Mesenchymal stem cell (in vitro differentiated cells and primary cell): ENCODE results near the gene APOD.
"Not testable (repeated sequence)": the region's sequence is repeated elsewhere in the genome, so short reads cannot be mapped to it uniquely, and the experiment has no call there.

Experiments
- DNase-seq: peaks from one replicate; pipeline ENCODE4 v3.0.0-alpha.2; 2013
- H2AFZ ChIP-seq: one replicate; pipeline ENCODE4 v1.6.1; 2013; ENCODE audit warnings: low read depth, mild to moderate bottlenecking, control low read depth, inconsistent platforms, low read length, moderate library complexity
- H2AK5ac ChIP-seq: 2 replicates; pipeline ENCODE4 v1.6.1; 2013; ENCODE audit warnings: low read length, moderate library complexity, mild to moderate bottlenecking, inconsistent platforms; ENCODE audit not compliant: severe bottlenecking
- H2BK120ac ChIP-seq: one replicate; pipeline ENCODE4 v1.6.1; 2013; ENCODE audit warnings: low read depth, mild to moderate bottlenecking, inconsistent platforms, low read length, moderate library complexity
- H2BK12ac ChIP-seq, 2 experiments: one replicate each; pipeline ENCODE4 v1.6.1; 2013; ENCODE audit warnings: inconsistent platforms in 2 of 2, low read length in 2 of 2, mild to moderate bottlenecking in 2 of 2, moderate library complexity in 2 of 2, control low read depth in 1 of 2
- H2BK15ac ChIP-seq: one replicate; pipeline ENCODE4 v1.6.1; 2013; ENCODE audit warnings: mild to moderate bottlenecking, low read depth, inconsistent platforms; ENCODE audit not compliant: poor library complexity, severe bottlenecking
- H2BK5ac ChIP-seq: 2 replicates; pipeline ENCODE4 v1.6.1; 2013; ENCODE audit warnings: low read depth, mild to moderate bottlenecking, low read length, control low read depth, inconsistent platforms; ENCODE audit not compliant: poor library complexity, severe bottlenecking
- H3K14ac ChIP-seq, 2 experiments: one replicate each; pipeline ENCODE4 v1.6.1; 2013; ENCODE audit warnings: inconsistent platforms in 2 of 2, low read length in 2 of 2, control low read depth in 1 of 2, mild to moderate bottlenecking in 1 of 2, moderate library complexity in 1 of 2
- H3K18ac ChIP-seq, 2 experiments: one replicate each; pipeline ENCODE4 v1.6.1; 2013; ENCODE audit warnings: inconsistent platforms in 2 of 2, low read length in 2 of 2, control low read depth in 1 of 2, low read depth in 1 of 2, mild to moderate bottlenecking in 1 of 2
- H3K23ac ChIP-seq, 2 experiments: one replicate each; pipeline ENCODE4 v1.6.1; 2013; ENCODE audit warnings: inconsistent platforms in 2 of 2, low read length in 2 of 2, mild to moderate bottlenecking in 2 of 2, moderate library complexity in 2 of 2, control low read depth in 1 of 2
- H3K27ac ChIP-seq: 2 replicates; pipeline ENCODE4 v1.5.1; 2013; ENCODE audit warnings: mild to moderate bottlenecking, moderate library complexity, low read length, control low read depth, inconsistent platforms; ENCODE audit not compliant: poor library complexity, severe bottlenecking
- H3K27me3 ChIP-seq, 2 experiments: 2 replicates each; pipeline versions ENCODE4 v1.6.1 to v1.7.0; 2013; ENCODE audit warnings: low read length in 2 of 2, mild to moderate bottlenecking in 2 of 2, moderate library complexity in 2 of 2, control low read depth in 1 of 2, inconsistent platforms in 1 of 2; ENCODE audit not compliant: control insufficient read depth in 1 of 2, insufficient read depth in 1 of 2
- H3K36me3 ChIP-seq, 2 experiments: 2 replicates each; pipeline versions ENCODE4 v1.6.1 to v1.7.0; 2013; ENCODE audit warnings: low read length in 2 of 2, control low read depth in 1 of 2, inconsistent platforms in 1 of 2, low read depth in 1 of 2, mild to moderate bottlenecking in 1 of 2; ENCODE audit not compliant: insufficient read depth in 2 of 2, control insufficient read depth in 1 of 2
- H3K4ac ChIP-seq, 2 experiments: one replicate each; pipeline ENCODE4 v1.6.1; 2013; ENCODE audit warnings: inconsistent platforms in 2 of 2, low read length in 2 of 2, mild to moderate bottlenecking in 2 of 2, moderate library complexity in 2 of 2, control low read depth in 1 of 2, low read depth in 1 of 2
- H3K4me1 ChIP-seq: 2 replicates; pipeline ENCODE4 v1.6.1; 2013; ENCODE audit warnings: low read depth, low read length, control low read depth; ENCODE audit not compliant: control insufficient read depth, insufficient read depth
- H3K4me2 ChIP-seq: 2 replicates; pipeline ENCODE4 v1.6.1; 2013; ENCODE audit warnings: low read length, mild to moderate bottlenecking, inconsistent platforms; ENCODE audit not compliant: poor library complexity, severe bottlenecking
- H3K4me3 ChIP-seq, 2 experiments: 2 replicates each; pipeline versions ENCODE4 v1.5.1 to v1.7.0; 2013; ENCODE audit warnings: low read length in 2 of 2, mild to moderate bottlenecking in 2 of 2, control low read depth in 1 of 2, low read depth in 1 of 2; ENCODE audit not compliant: insufficient read depth in 1 of 2
- H3K79me1 ChIP-seq: replicated peaks from 2 replicates; pipeline ENCODE4 v1.6.1; 2013; ENCODE audit warnings: mild to moderate bottlenecking, control low read depth, low read length, inconsistent platforms; ENCODE audit not compliant: poor library complexity, severe bottlenecking
- H3K9ac ChIP-seq: 2 replicates; pipeline ENCODE4 v1.7.0; 2013; ENCODE audit warnings: mild to moderate bottlenecking, low read length, moderate library complexity
- H3K9me3 ChIP-seq: 2 replicates; pipeline ENCODE4 v1.7.0; 2013; ENCODE audit warnings: mild to moderate bottlenecking, low read length; ENCODE audit not compliant: control insufficient read depth
- H4K8ac ChIP-seq: one replicate; pipeline ENCODE4 v1.6.1; 2013; ENCODE audit warnings: inconsistent platforms, mild to moderate bottlenecking, low read length, moderate library complexity
- H4K91ac ChIP-seq: one replicate; pipeline ENCODE4 v1.6.1; 2013; ENCODE audit warnings: mild to moderate bottlenecking, low read length, inconsistent platforms
- WGBS: methylation state at CpG from one replicate; pipeline ENCODE4 v1.1.7; 2013; ENCODE audit warnings: mixed read lengths; 5-methylcytosine and 5-hydroxymethylcytosine counted together

Gene APOD

GRCh38 chr3:195620476-195620875, 36.7 kb upstream of the APOD start:
- H3K23ac ChIP-seq, H2BK12ac ChIP-seq, H4K91ac ChIP-seq, DNase-seq, H3K27ac ChIP-seq, H3K18ac ChIP-seq, H2BK15ac ChIP-seq, H3K9me3 ChIP-seq, H3K4me3 ChIP-seq, H2BK5ac ChIP-seq, H3K4me2 ChIP-seq, H4K8ac ChIP-seq, H3K4me1 ChIP-seq, H3K14ac ChIP-seq, H3K27me3 ChIP-seq, H3K4ac ChIP-seq, H2AK5ac ChIP-seq, H3K36me3 ChIP-seq, H3K79me1 ChIP-seq, H2AFZ ChIP-seq, H3K9ac ChIP-seq, H2BK120ac ChIP-seq: not testable (repeated sequence)
- no CpG with 5 or more reads among the region's 3 CpGs for WGBS

DNA sequence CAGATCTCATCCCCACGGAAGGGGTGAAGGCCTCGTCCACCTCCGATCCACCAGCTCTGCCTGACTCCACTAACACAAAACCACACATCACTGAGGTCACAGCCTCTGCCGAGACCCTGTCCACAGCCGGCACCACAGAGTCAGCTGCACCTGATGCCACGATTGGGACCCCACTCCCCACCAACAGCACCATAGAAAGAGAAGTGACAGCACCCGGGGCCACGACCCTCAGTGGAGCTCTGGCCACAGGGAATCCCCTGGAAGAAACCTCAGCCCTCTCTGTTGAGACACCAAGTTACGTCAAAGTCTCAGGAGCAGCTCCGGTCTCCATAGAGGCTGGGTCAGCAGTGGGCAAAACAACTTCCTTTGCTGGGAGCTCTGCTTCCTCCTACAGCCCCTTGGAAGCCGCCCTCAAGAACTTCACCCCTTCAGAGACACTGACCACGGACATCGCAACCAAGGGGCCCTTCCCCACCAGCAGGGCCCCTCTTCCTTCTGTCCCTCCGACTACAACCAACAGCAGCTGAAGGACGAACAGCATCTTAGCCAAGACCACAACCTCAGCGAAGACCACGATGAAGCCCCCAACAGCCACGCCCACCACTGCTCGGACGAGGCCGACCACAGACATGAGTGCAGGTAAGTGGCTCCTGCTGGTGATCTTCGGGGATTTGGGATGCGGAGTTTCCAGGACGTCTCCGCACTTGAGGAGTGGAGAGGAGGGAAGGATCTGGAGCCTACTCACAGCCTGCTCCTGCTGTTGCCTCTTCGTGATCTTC, 36.0 kb upstream of the APOD start:
- not testable (repeated sequence) for H3K79me1 ChIP-seq, H3K9me3 ChIP-seq, H3K9ac ChIP-seq, H4K8ac ChIP-seq, H2BK12ac ChIP-seq, H3K27ac ChIP-seq, DNase-seq, H2BK120ac ChIP-seq, H3K14ac ChIP-seq, H3K4me1 ChIP-seq, H3K4me2 ChIP-seq, H2BK15ac ChIP-seq, H2AK5ac ChIP-seq, H4K91ac ChIP-seq, H2AFZ ChIP-seq, H2BK5ac ChIP-seq, H3K18ac ChIP-seq, H3K27me3 ChIP-seq, H3K36me3 ChIP-seq, H3K23ac ChIP-seq, H3K4me3 ChIP-seq, H3K4ac ChIP-seq
- WGBS = 84% methylated on average over 26 of the region's 26 CpGs

DNA sequence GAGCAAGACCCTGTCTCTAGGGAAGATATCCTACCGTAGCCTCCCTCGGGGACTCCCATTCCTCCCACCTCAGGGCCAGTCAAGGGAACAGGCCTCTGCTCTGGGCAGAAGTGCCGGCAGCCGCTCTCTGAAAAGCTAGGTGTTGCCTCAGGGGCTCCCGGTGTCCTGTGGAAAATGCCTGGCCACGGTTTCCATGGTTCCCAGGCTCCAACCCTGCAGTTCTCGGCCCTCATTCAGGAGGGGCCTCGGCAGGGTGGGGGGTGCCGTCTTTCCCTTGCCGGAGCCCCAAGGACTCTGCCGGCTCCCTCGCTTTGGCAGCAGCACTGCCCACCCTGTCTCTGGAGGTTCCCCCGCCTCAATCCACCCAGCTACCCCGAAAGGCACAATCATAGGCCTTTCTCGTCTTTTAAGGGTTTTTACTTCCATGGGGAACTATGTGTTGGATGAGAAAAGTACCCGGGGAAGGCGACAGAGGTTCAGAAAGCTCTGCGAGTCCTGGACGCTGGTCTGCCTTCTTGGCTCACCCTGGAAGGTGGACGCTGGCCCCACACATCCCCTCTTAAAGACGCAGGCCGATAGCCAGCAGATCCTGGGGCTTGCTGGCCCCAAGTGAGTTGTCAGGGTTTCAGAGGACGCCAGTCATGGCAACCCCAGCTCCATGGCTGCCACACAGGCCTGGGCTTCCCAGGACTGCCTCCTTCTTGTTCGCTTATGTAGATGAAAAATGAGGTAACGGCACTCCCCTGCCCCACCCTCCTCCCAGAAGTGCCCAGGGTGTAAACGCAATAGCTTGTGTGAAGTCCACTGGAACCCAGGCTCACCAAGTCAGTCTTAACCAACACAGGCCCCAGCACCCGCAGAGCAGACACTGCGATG, 34.3 kb upstream of the APOD start:
- not testable (repeated sequence) for H3K14ac ChIP-seq, DNase-seq, H3K4me3 ChIP-seq, H2BK5ac ChIP-seq, H3K4me2 ChIP-seq, H2AFZ ChIP-seq, H3K36me3 ChIP-seq, H2AK5ac ChIP-seq, H2BK120ac ChIP-seq, H3K18ac ChIP-seq, H3K9me3 ChIP-seq, H3K9ac ChIP-seq, H2BK15ac ChIP-seq, H3K4me1 ChIP-seq, H3K4ac ChIP-seq, H3K79me1 ChIP-seq, H4K91ac ChIP-seq, H3K23ac ChIP-seq, H3K27ac ChIP-seq, H4K8ac ChIP-seq, H3K27me3 ChIP-seq, H2BK12ac ChIP-seq
- 87% methylated on average over 13 of the region's 28 CpGs for WGBS

GRCh38 chr3:195617134-195617533, 33.4 kb upstream of the APOD start:
- not testable (repeated sequence) for H2BK12ac ChIP-seq, H3K4me1 ChIP-seq, H3K9ac ChIP-seq, H2BK15ac ChIP-seq, H3K4ac ChIP-seq, H4K91ac ChIP-seq, H3K23ac ChIP-seq, H2AK5ac ChIP-seq, H3K9me3 ChIP-seq, H3K14ac ChIP-seq, H3K27ac ChIP-seq, H2AFZ ChIP-seq, H3K4me2 ChIP-seq, H4K8ac ChIP-seq, H3K18ac ChIP-seq, H3K27me3 ChIP-seq, H3K4me3 ChIP-seq, H3K36me3 ChIP-seq, H2BK5ac ChIP-seq, DNase-seq, H3K79me1 ChIP-seq, H2BK120ac ChIP-seq
- WGBS = 60% methylated on average over 1 of the region's 5 CpGs
